Measurements from ENCODE around the gene PTPRU. TPM values are rescaled to one million over a fixed set of nuclear protein-coding genes. Genes with fewer than 3 reads are reported as not detected.

The PTPRU gene
- total RNA-seq, 1 experiment from 2014 or later: 45.5 TPM

- no peaks in the 10 kb centered on the region for H3K9me3 Mint-ChIP-seq
- no peak overlapping the region for H2BK120ac ChIP-seq (ENCODE audit: low read depth, low read length, poor library complexity, severe bottlenecking)
- no peak overlapping the region for H4K91ac ChIP-seq (ENCODE audit: insufficient read length, low read depth, low read length)
- no peaks in the 10 kb centered on the region for H3K4me1 ChIP-seq (ENCODE audit: insufficient read depth, low read length)
- H3K4me3 Mint-ChIP-seq: no peak overlapping the region
- no peak overlapping the region for H3K27ac ChIP-seq (ENCODE audit: insufficient read length, low read depth, low read length)
- 0 out of 2 replicates have a peak, but pooled peaks cover 3% of the 10 kb centered on the region for H3K27me3 ChIP-seq (ENCODE audit: insufficient read depth, low read length)
- no peak overlapping the region; a peak in 1 of 7 replicates for H3K27ac Mint-ChIP-seq
- no peak overlapping the region for H4K8ac ChIP-seq (replicated peaks; ENCODE audit: insufficient read length, low read depth, low read length)
- H4K20me1 ChIP-seq (ENCODE audit: control insufficient read depth, insufficient read depth, insufficient read length): no peaks in the 10 kb centered on the region
- H3K9ac ChIP-seq (ENCODE audit: extremely low read depth, insufficient read length, low read length): no peak overlapping the region
- H2BK15ac ChIP-seq (ENCODE audit: low read depth, low read length): no peak overlapping the region
- no peak overlapping the region for H3K4ac ChIP-seq (ENCODE audit: low read depth, low read length)
- H2AFZ ChIP-seq (ENCODE audit: low read length): no peak overlapping the region
- H3K56ac ChIP-seq (ENCODE audit: insufficient read length, low read depth, low read length): no peak overlapping the region
- H2BK12ac ChIP-seq (ENCODE audit: insufficient read length, low read depth, low read length): no peak overlapping the region
- DNase-seq: peak; percentile 20
- no peak overlapping the region for H3K23ac ChIP-seq (ENCODE audit: insufficient read length, low read depth, low read length)
- peaks cover 29% of the 10 kb centered on the region for H3K27me3 Mint-ChIP-seq (ENCODE audit: low read depth)
- no peaks in the 10 kb centered on the region for H3K9me3 ChIP-seq (ENCODE audit: control insufficient read depth, low read depth, low read length)
- no peaks in the 10 kb centered on the region for H3K79me2 ChIP-seq (ENCODE audit: insufficient read depth, low read length)
- no peak overlapping the region for H3K14ac ChIP-seq (ENCODE audit: insufficient read depth, low read length)
- no peaks in the 10 kb centered on the region for H3K23me2 ChIP-seq (ENCODE audit: insufficient read length, low read depth, low read length, poor library complexity, severe bottlenecking)
- no peaks in the 10 kb centered on the region for H3K79me1 ChIP-seq (ENCODE audit: insufficient read depth, low read depth, low read length, poor library complexity, severe bottlenecking)
- no peak overlapping the region for H2AK5ac ChIP-seq (ENCODE audit: insufficient read length, low read length)
- H3K4me1 Mint-ChIP-seq: peaks cover 26 to 29% of the 10 kb centered on the region in 2 experiments
- H2BK5ac ChIP-seq (ENCODE audit: insufficient read length, low read length): no peak overlapping the region
- H2BK20ac ChIP-seq (ENCODE audit: low read depth, low read length, poor library complexity, severe bottlenecking): no peak overlapping the region
- no peak overlapping the region for H4K5ac ChIP-seq (ENCODE audit: insufficient read length, low read depth, low read length)
- H3K4me2 ChIP-seq (ENCODE audit: insufficient read depth, insufficient read length, low read length): no peak overlapping the region
- no peak overlapping the region for H3K18ac ChIP-seq (ENCODE audit: insufficient read length, low read depth, low read length)
- no CpG with 5 or more reads among the region's 8 CpGs for WGBS (ENCODE audit: extremely low coverage, insufficient read length, low lambda C conversion rate)
- TF ChIP-seq, protein P1, sequence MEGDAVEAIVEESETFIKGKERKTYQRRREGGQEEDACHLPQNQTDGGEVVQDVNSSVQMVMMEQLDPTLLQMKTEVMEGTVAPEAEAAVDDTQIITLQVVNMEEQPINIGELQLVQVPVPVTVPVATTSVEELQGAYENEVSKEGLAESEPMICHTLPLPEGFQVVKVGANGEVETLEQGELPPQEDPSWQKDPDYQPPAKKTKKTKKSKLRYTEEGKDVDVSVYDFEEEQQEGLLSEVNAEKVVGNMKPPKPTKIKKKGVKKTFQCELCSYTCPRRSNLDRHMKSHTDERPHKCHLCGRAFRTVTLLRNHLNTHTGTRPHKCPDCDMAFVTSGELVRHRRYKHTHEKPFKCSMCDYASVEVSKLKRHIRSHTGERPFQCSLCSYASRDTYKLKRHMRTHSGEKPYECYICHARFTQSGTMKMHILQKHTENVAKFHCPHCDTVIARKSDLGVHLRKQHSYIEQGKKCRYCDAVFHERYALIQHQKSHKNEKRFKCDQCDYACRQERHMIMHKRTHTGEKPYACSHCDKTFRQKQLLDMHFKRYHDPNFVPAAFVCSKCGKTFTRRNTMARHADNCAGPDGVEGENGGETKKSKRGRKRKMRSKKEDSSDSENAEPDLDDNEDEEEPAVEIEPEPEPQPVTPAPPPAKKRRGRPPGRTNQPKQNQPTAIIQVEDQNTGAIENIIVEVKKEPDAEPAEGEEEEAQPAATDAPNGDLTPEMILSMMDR (conservative IDR thresholded peaks at IDR 0.05): no peak
- no peaks in the 10 kb centered on the region; a peak in 1 of 7 replicates for H3K36me3 Mint-ChIP-seq (ENCODE audit: insufficient read depth in 1 of 3, low read depth in 3 of 3)
- no peak overlapping the region for H3T11ph ChIP-seq (ENCODE audit: low read length)
Measured at GRCh38 chr1:29354511-29355098, 118.3 kb downstream of the PTPRU start.

All from H9 (cell line).